ENCODE measurements around the gene MMP11. TPM values are rescaled to one million over a fixed set of nuclear protein-coding genes. Genes with fewer than 3 reads are reported as not detected.
A peak's percentile ranks its signal among the peaks of the same experiment; 100 is the strongest.

The MMP11 gene
- total RNA-seq, 2 donors from 2014 or later, result 0.76 to 1.2 TPM

DNA sequence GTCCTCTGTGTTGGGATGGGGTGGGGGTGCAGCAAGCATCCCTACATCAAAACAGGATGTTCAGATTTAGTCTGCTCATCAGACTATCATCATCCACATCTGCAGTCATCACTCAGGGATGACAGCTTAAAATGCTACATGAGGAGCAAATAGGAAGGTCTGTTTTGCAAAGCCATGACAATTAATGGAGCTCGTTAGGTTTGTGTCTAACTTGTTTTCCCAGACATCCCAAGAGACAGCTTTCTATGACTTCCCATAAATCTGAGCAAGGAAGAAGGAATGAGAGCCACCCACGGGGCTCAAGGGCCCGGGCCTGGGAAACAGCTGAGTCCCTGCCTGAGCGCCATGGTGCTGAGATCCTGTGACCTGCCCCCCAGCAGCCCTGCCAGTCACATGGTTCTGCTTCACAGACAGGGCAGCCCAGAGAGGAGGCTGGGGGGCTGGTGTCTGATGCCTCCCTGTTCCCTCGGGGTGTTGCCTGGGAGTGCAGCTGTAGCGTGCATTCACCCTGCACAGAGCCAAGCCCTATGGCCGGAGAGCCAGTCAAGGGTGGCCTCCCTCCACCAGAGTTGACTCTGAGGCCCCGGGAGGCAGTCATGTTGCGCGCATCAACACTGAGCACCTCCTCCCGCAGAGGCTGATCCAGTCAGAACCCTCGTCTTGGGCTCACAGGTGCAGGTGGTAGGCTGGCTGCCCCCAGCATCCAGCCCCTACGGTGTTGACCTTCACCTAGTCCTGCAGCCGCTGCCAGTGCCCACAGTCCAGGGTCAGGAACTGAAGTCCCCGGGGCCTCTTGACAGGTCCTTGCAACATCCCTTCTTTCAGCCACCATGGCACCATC, 54.1 kb downstream of the MMP11 start:
- H3K27ac Mint-ChIP-seq, result peak overlapping the region; percentile 9
- no peak for ATAC-seq
- no peaks in the 10 kb centered on the region for H3K9me3 ChIP-seq (ENCODE audit: control insufficient read depth, low read length, poor library complexity, severe bottlenecking)
- no peaks in the 10 kb centered on the region for H3K27me3 Mint-ChIP-seq
- peaks cover 13% of the 10 kb centered on the region for H3K4me1 Mint-ChIP-seq
- H3K4me3 Mint-ChIP-seq, result peak overlapping the region; percentile 25
- peaks cover 3% of the 10 kb centered on the region for H3K36me3 Mint-ChIP-seq (ENCODE audit: low read depth)
- no peak for DNase-seq

DNA sequence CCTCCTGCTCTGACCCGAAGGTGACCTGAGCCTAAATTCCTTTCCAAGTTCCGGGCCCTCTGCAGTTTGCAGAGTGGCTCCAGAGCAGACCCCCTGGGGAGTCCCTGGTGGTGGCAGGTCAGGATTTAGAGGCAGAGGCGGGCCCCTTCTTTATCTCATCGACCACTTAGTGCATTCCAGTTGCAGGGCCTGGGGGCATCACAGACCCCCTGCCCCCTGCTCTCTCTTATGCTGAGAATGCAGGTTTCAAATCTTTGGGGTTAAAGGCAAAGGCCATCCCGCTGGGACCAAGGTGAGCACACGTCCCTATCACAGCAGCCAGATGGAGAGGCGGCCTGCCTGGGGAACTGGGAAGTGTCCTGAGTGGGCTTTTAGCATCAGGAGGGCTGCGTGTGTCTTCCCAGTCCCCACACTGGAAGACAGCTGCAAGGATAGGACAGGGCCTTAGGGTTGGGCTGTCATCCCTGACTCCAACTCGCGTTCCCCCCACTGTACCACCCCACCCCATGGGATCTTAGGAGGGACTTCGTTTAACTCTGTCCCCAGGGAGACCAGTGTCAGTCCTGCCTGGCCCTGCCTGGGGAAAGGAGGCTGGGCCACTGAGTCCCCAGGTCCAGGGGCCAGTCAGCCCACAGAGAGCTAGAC, 54.8 kb downstream of the MMP11 start:
- no peak for DNase-seq
- Mint-ChIP-seq H3K27me3 (no peaks in the 10 kb centered on the region), H3K27ac (no peak overlapping the region)

DNA sequence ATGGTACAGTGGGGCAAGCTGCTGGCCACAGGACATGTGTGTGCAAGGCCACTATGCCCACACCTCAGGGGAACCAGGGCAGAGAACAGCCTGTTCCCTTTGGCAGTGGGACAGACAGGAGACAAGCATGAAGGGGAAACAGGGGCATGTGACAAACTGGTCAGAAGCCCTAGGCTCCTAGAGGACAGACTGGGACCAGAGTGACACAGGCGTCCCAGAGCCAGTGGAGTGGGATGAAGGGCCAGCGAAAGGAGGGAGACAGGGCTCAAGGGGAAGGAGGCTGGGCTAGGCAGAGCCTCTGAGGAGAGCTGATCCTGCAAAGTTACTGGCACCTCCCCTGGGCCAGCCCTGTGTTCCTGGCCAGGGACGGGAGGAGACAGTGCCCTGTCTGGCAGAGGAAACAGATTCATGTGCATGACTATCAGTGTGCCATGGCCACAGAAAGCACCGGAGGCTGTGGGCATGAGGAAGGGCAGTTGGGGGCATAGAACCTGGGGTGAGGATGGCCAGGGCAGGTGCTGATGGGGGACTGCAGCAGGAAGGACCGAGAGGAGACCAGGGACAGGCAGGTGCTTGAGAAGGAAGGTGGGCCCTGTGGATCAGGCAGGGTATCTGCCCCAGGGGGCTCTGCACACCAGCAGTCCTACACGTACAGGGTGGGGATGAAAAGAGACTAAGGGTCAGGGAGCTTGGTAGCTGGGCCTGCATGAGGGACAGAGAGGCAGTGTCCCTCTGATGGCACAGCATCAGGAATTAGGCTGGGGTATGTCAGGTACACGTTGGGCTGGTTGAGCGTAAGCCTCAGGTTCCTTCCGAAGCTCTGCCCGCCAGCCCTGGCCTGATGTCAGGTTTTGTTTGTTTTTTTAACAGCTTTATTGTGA, 56.4 kb downstream of the MMP11 start:
- DNase-seq, result no peak
- no peak for ATAC-seq
- Mint-ChIP-seq H3K27me3 (no peaks in the 10 kb centered on the region), H3K27ac (peak overlapping the region; percentile 29), H3K36me3 (ENCODE audit: low read depth) (peaks cover 3% of the 10 kb centered on the region), H3K4me3 (no peak overlapping the region), H3K4me1 (peaks cover 13% of the 10 kb centered on the region)
- no peaks in the 10 kb centered on the region for H3K9me3 ChIP-seq (ENCODE audit: control insufficient read depth, low read length, poor library complexity, severe bottlenecking)

More for the DNA sequence above, 54.8 kb downstream of the MMP11 start:
- Mint-ChIP-seq H3K4me1 (peaks cover 13% of the 10 kb centered on the region), H3K36me3 (ENCODE audit: low read depth) (peaks cover 3% of the 10 kb centered on the region), H3K4me3 (no peak overlapping the region)
- no peak for ATAC-seq
- no peaks in the 10 kb centered on the region for H3K9me3 ChIP-seq (ENCODE audit: control insufficient read depth, low read length, poor library complexity, severe bottlenecking)

DNA sequence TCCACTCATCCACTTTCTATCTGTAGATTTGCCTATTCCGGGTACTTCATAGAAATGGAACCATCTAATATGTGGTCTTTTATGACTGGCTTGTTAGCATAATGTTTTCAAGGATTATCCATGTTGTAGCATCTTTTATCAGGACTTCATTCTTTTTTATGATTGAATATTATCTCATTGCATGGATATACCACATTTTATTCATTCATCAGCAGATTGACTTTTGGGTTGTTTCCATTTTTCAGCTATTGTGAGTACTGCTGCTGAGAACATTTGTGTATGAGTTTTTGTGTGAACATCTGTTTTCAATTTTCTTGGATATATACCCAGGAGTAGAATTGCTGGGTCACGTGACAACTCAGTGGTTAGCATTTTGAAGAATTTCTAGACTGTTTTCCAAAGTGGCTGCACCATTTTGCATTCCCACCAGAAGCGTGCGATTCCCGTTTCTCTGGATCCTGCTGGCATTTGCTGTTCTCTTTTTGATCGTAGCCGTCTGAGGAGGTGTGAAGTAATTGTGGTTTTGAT, 57.3 kb downstream of the MMP11 start:
- peaks cover 3% of the 10 kb centered on the region for H3K36me3 Mint-ChIP-seq (ENCODE audit: low read depth)
- H3K9me3 ChIP-seq (ENCODE audit: control insufficient read depth, low read length, poor library complexity, severe bottlenecking), result no peaks in the 10 kb centered on the region
- ATAC-seq (no peak), DNase-seq (no peak)
- H3K4me1 Mint-ChIP-seq, result peaks cover 13% of the 10 kb centered on the region
- peak overlapping the region; percentile 21 for H3K27ac Mint-ChIP-seq
- no peaks in the 10 kb centered on the region for H3K27me3 Mint-ChIP-seq
- H3K4me3 Mint-ChIP-seq, result no peak overlapping the region

- no peaks in the 10 kb centered on the region for H3K27me3 Mint-ChIP-seq
- no peak for ATAC-seq
- DNase-seq, result no peak
- no peak overlapping the region for H3K27ac Mint-ChIP-seq
- H3K4me3 Mint-ChIP-seq, result no peak overlapping the region
- H3K36me3 Mint-ChIP-seq (ENCODE audit: low read depth), result peaks cover 3% of the 10 kb centered on the region
- H3K4me1 Mint-ChIP-seq, result peaks cover 13% of the 10 kb centered on the region
- no peaks in the 10 kb centered on the region for H3K9me3 ChIP-seq (ENCODE audit: control insufficient read depth, low read length, poor library complexity, severe bottlenecking)
Measured at GRCh38 chr22:23831261-23831660, 58.6 kb downstream of the MMP11 start.

DNA sequence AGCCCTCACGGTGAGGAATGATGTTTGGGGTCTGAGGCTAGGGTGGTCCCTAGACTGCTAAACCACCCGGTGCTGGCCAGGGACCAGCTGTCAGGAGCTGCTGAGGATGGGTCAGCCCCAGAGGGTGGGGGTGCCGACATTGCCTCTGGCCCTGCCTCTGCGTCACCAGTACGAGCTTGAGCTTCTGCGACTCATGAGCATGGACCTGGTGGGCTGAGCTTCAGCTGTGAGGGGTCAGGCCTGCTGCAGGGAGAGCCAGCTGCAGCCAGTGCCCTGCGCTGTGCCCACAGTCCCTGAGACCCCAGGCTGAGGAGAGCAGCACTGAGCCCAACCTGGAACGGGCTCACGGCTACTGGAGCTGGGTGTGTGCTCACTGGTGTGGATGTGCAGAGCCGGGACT, 59.1 kb downstream of the MMP11 start:
- DNase-seq (no peak), ATAC-seq (no peak)
- H3K4me1 Mint-ChIP-seq, result peaks cover 15% of the 10 kb centered on the region
- H3K4me3 Mint-ChIP-seq, result no peak overlapping the region
- H3K27ac Mint-ChIP-seq, result no peak overlapping the region
- H3K9me3 ChIP-seq (ENCODE audit: control insufficient read depth, low read length, poor library complexity, severe bottlenecking), result no peaks in the 10 kb centered on the region
- peaks cover 3% of the 10 kb centered on the region for H3K36me3 Mint-ChIP-seq (ENCODE audit: low read depth)
- no peaks in the 10 kb centered on the region for H3K27me3 Mint-ChIP-seq

- ATAC-seq, result no peak
- peaks cover 3% of the 10 kb centered on the region for H3K36me3 Mint-ChIP-seq (ENCODE audit: low read depth)
- peaks cover 17% of the 10 kb centered on the region for H3K4me1 Mint-ChIP-seq
- H3K4me3 Mint-ChIP-seq, result no peak overlapping the region
- no peak for DNase-seq
- H3K27ac Mint-ChIP-seq, result no peak overlapping the region
- H3K27me3 Mint-ChIP-seq, result no peaks in the 10 kb centered on the region
- H3K9me3 ChIP-seq (ENCODE audit: control insufficient read depth, low read length, poor library complexity, severe bottlenecking), result no peaks in the 10 kb centered on the region
Measured at GRCh38 chr22:23832226-23833016, 59.8 kb downstream of the MMP11 start.

DNA sequence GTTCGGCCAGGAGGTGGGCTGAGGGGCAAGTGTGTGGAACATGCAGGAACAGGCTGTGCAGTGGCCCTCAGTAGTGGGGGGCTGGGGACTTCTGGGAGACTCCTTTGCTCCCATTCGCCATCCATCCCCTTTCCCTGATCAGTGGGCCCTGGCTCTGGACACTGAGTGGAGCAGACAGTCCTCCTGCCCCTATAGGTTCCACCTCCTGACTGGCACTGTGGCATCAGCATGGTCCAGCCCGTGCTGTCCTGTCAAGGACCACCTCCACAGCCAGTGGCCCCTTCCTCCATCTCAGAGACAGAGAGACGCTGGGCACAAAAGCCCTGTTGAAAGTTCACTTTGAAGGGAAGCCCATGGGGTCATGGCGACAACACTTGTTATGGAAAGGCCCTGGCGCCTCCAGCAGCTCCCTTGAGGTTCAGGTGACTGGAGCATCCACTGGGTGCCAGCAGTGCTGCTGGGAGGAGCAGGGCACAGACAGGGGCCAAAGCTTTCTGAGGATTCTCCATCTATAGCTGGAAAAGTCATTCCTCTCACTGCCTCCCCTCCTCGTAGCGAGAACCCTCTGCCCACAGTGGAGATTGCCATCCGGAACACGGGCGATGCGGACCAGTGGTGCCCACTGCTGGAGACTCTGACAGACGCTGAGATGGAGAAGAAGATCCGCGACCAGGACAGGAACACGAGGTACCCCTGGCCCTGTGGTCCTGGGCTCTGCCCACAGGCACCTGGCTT, 60.5 kb downstream of the MMP11 start:
- H3K27me3 Mint-ChIP-seq, result no peaks in the 10 kb centered on the region
- H3K4me1 Mint-ChIP-seq, result peaks cover 21% of the 10 kb centered on the region
- peaks cover 3% of the 10 kb centered on the region for H3K36me3 Mint-ChIP-seq (ENCODE audit: low read depth)
- no peak overlapping the region for H3K4me3 Mint-ChIP-seq
- no peaks in the 10 kb centered on the region for H3K9me3 ChIP-seq (ENCODE audit: control insufficient read depth, low read length, poor library complexity, severe bottlenecking)
- no peak for DNase-seq
- H3K27ac Mint-ChIP-seq, result no peak overlapping the region
- no peak for ATAC-seq

Other genes starting within 250 kb of the MMP11 start
- not detected for gene IGLL1, start 192.6 kb upstream of the MMP11 start, total RNA-seq
- gene DRICH1, start 140.5 kb upstream of the MMP11 start, total RNA-seq, result 1 to 10 TPM in 1 of 2 donors, under 1 TPM in 1; 0.42 to 2.5 TPM
- gene RGL4, start 81.8 kb upstream of the MMP11 start, total RNA-seq, result 10 to 100 TPM; 16.0 to 20.2 TPM
- 1 to 10 TPM; 1.8 to 1.9 TPM for gene ZNF70, start 21.7 kb upstream of the MMP11 start, total RNA-seq
- gene VPREB3, start 18.4 kb upstream of the MMP11 start, total RNA-seq, result 1 to 10 TPM in 1 of 2 donors, not detected in 1; 4.4 TPM
- under 1 TPM; 0.30 to 0.81 TPM for gene C22orf15, start 9.9 kb upstream of the MMP11 start, total RNA-seq
- gene CHCHD10, start 4.9 kb upstream of the MMP11 start, total RNA-seq, result 10 to 100 TPM; 31.6 to 44.0 TPM
- 10 to 100 TPM; 45.0 to 53.6 TPM for gene SMARCB1, start 14.1 kb downstream of the MMP11 start, total RNA-seq
- 1 to 10 TPM; 2.7 to 3.6 TPM for gene DERL3, start 66.2 kb downstream of the MMP11 start, total RNA-seq
- gene SLC2A11, start 85.0 kb downstream of the MMP11 start, total RNA-seq, result 10 to 100 TPM in 1 of 2 donors, 1 to 10 TPM in 1; 9.8 to 11.9 TPM
- 100 to 1,000 TPM; 219 to 223 TPM for gene MIF, start 121.5 kb downstream of the MMP11 start, total RNA-seq
- not detected for gene GSTT2B, start 188.3 kb downstream of the MMP11 start, total RNA-seq
- 1 to 10 TPM; 2.4 to 3.5 TPM for gene DDTL, start 194.0 kb downstream of the MMP11 start, total RNA-seq
- 10 to 100 TPM; 69.4 to 74.2 TPM for gene DDT, start 201.6 kb downstream of the MMP11 start, total RNA-seq
- gene GSTT2, start 207.3 kb downstream of the MMP11 start, total RNA-seq, result not detected
- gene GSTT4, start 232.6 kb downstream of the MMP11 start, total RNA-seq, result not detected
- gene CABIN1, start 238.5 kb downstream of the MMP11 start, total RNA-seq, result 100 to 1,000 TPM; 112 to 126 TPM

All from T-helper 17 cell (primary cell).